IMR-90 (cell line): ENCODE data around the gene NACC1. TPM values are rescaled to one million over a fixed set of nuclear protein-coding genes. Genes with fewer than 3 reads are reported as not detected.

Source experiments
- ATAC-seq: fragments of 200-7000 bp; cut with Tn5 transposase; 2 replicates; pipeline ENCODE4 v1.9.1; 2020; ENCODE audit warnings: low read depth, mild to moderate bottlenecking, moderate library complexity
- BruUV-seq: library from RNA; stranded (reverse); fragments of 400-500 nt; replicated peaks from 2 replicates; lab custom pipeline; 2021; lab: Mats Ljungman, UMichigan
- CTCF ChIA-PET: fragments of 300-600 bp; formaldehyde crosslinking; extraction: SDS; loops from one replicate; lab custom pipeline; 2021; ENCODE audit warnings: antibody characterized with exemption; lab: Yijun Ruan, JAX
- POLR2A ChIA-PET: fragments of 300-600 bp; sonication (Branson Sonifier 250); formaldehyde crosslinking; loops from one replicate; lab custom pipeline; 2022; ENCODE audit warnings: antibody characterized with exemption; ENCODE audit not compliant: unreplicated experiment; lab: Charles Lee
- DNase-seq: peaks from one replicate; pipeline ENCODE4 v3.0.0; 2013
- H2AFZ ChIP-seq: replicated peaks from 2 replicates; pipeline ENCODE3; 2013; ENCODE audit warnings: low read length, mild to moderate bottlenecking; ENCODE audit not compliant: poor library complexity
- H2AK5ac ChIP-seq: 2 replicates; pipeline ENCODE4 v1.6.1; 2013; ENCODE audit warnings: low read depth, low read length, inconsistent platforms
- H2AK9ac ChIP-seq: replicated peaks from 2 replicates; pipeline ENCODE3; 2013; ENCODE audit warnings: mild to moderate bottlenecking, low read depth, low read length, moderate library complexity; ENCODE audit not compliant: poor library complexity
- H2BK120ac ChIP-seq: 2 replicates; pipeline ENCODE4 v1.6.1; 2013; ENCODE audit warnings: low read depth, low read length, inconsistent platforms
- H2BK15ac ChIP-seq: 3 replicates; pipeline ENCODE4 v1.6.1; 2013; ENCODE audit warnings: low read depth, low read length, inconsistent platforms
- H2BK20ac ChIP-seq: 2 replicates; pipeline ENCODE4 v1.6.1; 2013; ENCODE audit warnings: low read depth, mild to moderate bottlenecking, inconsistent platforms, low read length, moderate library complexity
- H2BK5ac ChIP-seq: 2 replicates; pipeline ENCODE4 v1.6.1; 2013; ENCODE audit warnings: mild to moderate bottlenecking, low read depth, low read length, inconsistent platforms; ENCODE audit not compliant: poor library complexity, severe bottlenecking
- H3K14ac ChIP-seq: replicated peaks from 2 replicates; pipeline ENCODE4 v1.6.1; 2013; ENCODE audit warnings: low read depth, low read length, inconsistent platforms
- H3K18ac ChIP-seq: 2 replicates; pipeline ENCODE4 v1.6.1; 2013; ENCODE audit warnings: low read depth, low read length, control low read depth
- H3K23ac ChIP-seq: 2 replicates; pipeline ENCODE4 v1.6.1; 2013; ENCODE audit warnings: low read depth, low read length, inconsistent platforms
- H3K27ac ChIP-seq: 2 replicates; pipeline ENCODE4 v1.5.1; 2013; ENCODE audit warnings: mild to moderate bottlenecking, control low read depth, low read length; ENCODE audit not compliant: insufficient read depth
- H3K27me3 ChIP-seq: 2 replicates; pipeline ENCODE4 v1.6.1; 2013; ENCODE audit warnings: low read length; ENCODE audit not compliant: control insufficient read depth, insufficient read depth
- H3K36me3 ChIP-seq: 2 replicates; pipeline ENCODE4 v1.6.1; 2013; ENCODE audit warnings: low read length, mixed read lengths; ENCODE audit not compliant: control insufficient read depth, insufficient read depth
- H3K4ac ChIP-seq: 2 replicates; pipeline ENCODE4 v1.6.1; 2013; ENCODE audit warnings: low read depth, low read length, inconsistent platforms
- H3K4me1 ChIP-seq: 2 replicates; pipeline ENCODE4 v1.6.1; 2013; ENCODE audit warnings: low read length, mixed read lengths; ENCODE audit not compliant: control insufficient read depth, insufficient read depth
- H3K4me2 ChIP-seq: 2 replicates; pipeline ENCODE4 v1.6.1; 2013; ENCODE audit warnings: low read depth, mild to moderate bottlenecking, control low read depth, low read length, moderate library complexity
- H3K4me3 ChIP-seq: 2 replicates; pipeline ENCODE4 v1.5.1; 2013; ENCODE audit warnings: low read depth, mild to moderate bottlenecking, control low read depth, low read length, moderate library complexity; ENCODE audit not compliant: insufficient read depth
- H3K56ac ChIP-seq: 2 replicates; pipeline ENCODE4 v1.6.1; 2013; ENCODE audit warnings: low read length, inconsistent platforms; ENCODE audit not compliant: insufficient read depth; ENCODE audit errors: extremely low read depth
- H3K79me1 ChIP-seq, 2 experiments: 2 replicates each; pipeline ENCODE4 v1.6.1; 2013; ENCODE audit warnings: low read length in 2 of 2, inconsistent platforms in 1 of 2, low read depth in 1 of 2
- H3K9ac ChIP-seq: 2 replicates; pipeline ENCODE4 v1.6.1; 2013; ENCODE audit warnings: low read depth, low read length, control low read depth
- H3K9me1 ChIP-seq: 2 replicates; pipeline ENCODE4 v1.6.1; 2013; ENCODE audit warnings: low read length, inconsistent platforms; ENCODE audit not compliant: insufficient read depth
- H3K9me3 ChIP-seq: 2 replicates; pipeline ENCODE4 v1.6.1; 2013; ENCODE audit warnings: low read length; ENCODE audit not compliant: control insufficient read depth, insufficient read depth
- H4K20me1 ChIP-seq: 2 replicates; pipeline ENCODE4 v1.6.1; 2013; ENCODE audit warnings: low read length, inconsistent platforms; ENCODE audit not compliant: insufficient read depth
- H4K5ac ChIP-seq: 2 replicates; pipeline ENCODE4 v1.6.1; 2013; ENCODE audit warnings: mild to moderate bottlenecking, low read depth, low read length, control low read depth
- H4K8ac ChIP-seq, 2 experiments: 2 replicates each; pipeline ENCODE4 v1.6.1; 2013; ENCODE audit warnings: low read depth in 2 of 2, low read length in 2 of 2, control low read depth in 1 of 2, inconsistent platforms in 1 of 2
- H4K91ac ChIP-seq: 2 replicates; pipeline ENCODE4 v1.6.1; 2013; ENCODE audit warnings: low read depth, low read length, inconsistent platforms; ENCODE audit not compliant: insufficient read depth
- BHLHE40 ChIP-seq: fragments of 150-350 bp; IDR thresholded peaks from 2 replicates; pipeline ENCODE4 v1.6.1; 2016; ENCODE audit warnings: mild to moderate bottlenecking, low read depth, low read length
- ELK1 ChIP-seq: fragments of 150-350 bp; IDR thresholded peaks from 2 replicates; pipeline ENCODE4 v1.6.1; 2016; ENCODE audit warnings: low read depth, mild to moderate bottlenecking, low read length, moderate library complexity, borderline replicate concordance
- FOS ChIP-seq: fragments of 150-350 bp; IDR thresholded peaks from 2 replicates; pipeline ENCODE4 v1.6.1; 2016; ENCODE audit warnings: low read depth, low read length
- MAFK ChIP-seq: IDR thresholded peaks from 2 replicates; pipeline ENCODE4 v1.6.1; 2012; ENCODE audit warnings: low read depth, low read length, improper control_type of control experiment
- NFE2L2 ChIP-seq: fragments of 150-350 bp; IDR thresholded peaks from 2 replicates; pipeline ENCODE4 v1.6.1; 2016; ENCODE audit warnings: low read depth, mild to moderate bottlenecking, low read length
- POLR2A ChIP-seq: IDR thresholded peaks from 2 replicates; pipeline ENCODE4 v1.6.1; 2012; ENCODE audit warnings: mild to moderate bottlenecking, low read depth, low read length
- RAD21 ChIP-seq: IDR thresholded peaks from 2 replicates; pipeline ENCODE4 v1.6.1; 2012; ENCODE audit warnings: low read length, improper control_type of control experiment
- RCOR1 ChIP-seq: IDR thresholded peaks from 2 replicates; pipeline ENCODE4 v1.6.1; 2012; ENCODE audit warnings: mild to moderate bottlenecking, low read length, improper control_type of control experiment; ENCODE audit not compliant: insufficient replicate concordance
- RFX5 ChIP-seq: IDR thresholded peaks from 2 replicates; pipeline ENCODE4 v1.8.0; 2012; ENCODE audit warnings: low read depth, mild to moderate bottlenecking, low read length, moderate library complexity
- SMC3 ChIP-seq: fragments of 150-350 bp; IDR thresholded peaks from 2 replicates; pipeline ENCODE4 v1.6.1; 2016; ENCODE audit warnings: low read depth, mild to moderate bottlenecking, antibody characterized with exemption, low read length, moderate library complexity
- WGBS, 2 experiments: methylation state at CpG; one replicate each; pipeline versions ENCODE4 v1.1.5 to v1.1.7; 2013; ENCODE audit warnings: missing lambda C conversion rate in 2 of 2; ENCODE audit not compliant: insufficient read length in 1 of 2; ENCODE audit errors: extremely low coverage in 2 of 2; 5-methylcytosine and 5-hydroxymethylcytosine counted together
- dilution Hi-C: fragments of 300-500 bp; cut with HindIII; formaldehyde crosslinking; loops from one replicate; pipeline ENCODE4 v1.14.3; 2018; ENCODE audit warnings: low sequenced_read_pairs; ENCODE audit not compliant: unreplicated experiment
- in situ Hi-C: fragments of 300-500 bp; cut with MboI; formaldehyde crosslinking; loops from 3 replicates; pipeline ENCODE4 v1.14.3; 2019; ENCODE audit warnings: low sequenced_read_pairs, inconsistent platforms, mixed read lengths
- intact Hi-C: fragments of 100-400 bp; cut with micrococcal nuclease; formaldehyde crosslinking; loops from 2 replicates; pipeline ENCODE4 v1.10.0; 2022
- polyA plus RNA-seq, 3 experiments: library from polyadenylated mRNA; depleted of rRNA; stranded (reverse); fragments of >200 nt; gene quantifications; 2 replicates each; pipeline ENCODE4 v1.2.3, GENCODE V29; 2012; ENCODE audit warnings: low replicate concordance in 1 of 3
- total RNA-seq: library from RNA; depleted of rRNA; stranded (reverse); fragments of >200 nt; gene quantifications from 2 replicates; pipeline ENCODE4 v1.2.3, GENCODE V29; 2012

The NACC1 gene
- total and polyA plus RNA-seq, 2 of the 4 experiments (the other 2 are of a cell fraction): 42.5 to 181 TPM

GRCh38 chr19:13127051-13127450 lies 9.0 kb downstream of the NACC1 start:
- H3K23ac ChIP-seq: no peak overlapping the region
- H3K9me1 ChIP-seq: peaks cover 27% of the 10 kb centered on the region
- H4K8ac ChIP-seq: no peak overlapping the region
- H3K27me3 ChIP-seq: no peaks in the 10 kb centered on the region
- TF ChIP-seq RCOR1: no peak
- no peak for TF ChIP-seq BHLHE40
- no peak for TF ChIP-seq RFX5
- TF ChIP-seq SMC3: no peak
- TF ChIP-seq MAFK: no peak
- no peak for TF ChIP-seq NFE2L2
- TF ChIP-seq FOS: no peak
- no peak for TF ChIP-seq ELK1
- TF ChIP-seq RAD21: no peak
- no peak for TF ChIP-seq POLR2A
- no peak overlapping the region for H4K5ac ChIP-seq
- in situ Hi-C loops (no loop called here), intact Hi-C loops (no loop called here), dilution Hi-C loops (no loop called here)
- no peak overlapping the region for H2AK5ac ChIP-seq
- H2BK20ac ChIP-seq: no peak overlapping the region
- H2AK9ac ChIP-seq: no peak overlapping the region
- CTCF ChIA-PET: interaction anchor here (0.6 kb wide), 2 partner anchors 25 to 932 kb away, joined by 3 read pairs; no protein-coding TSS in a partner anchor
- WGBS, 2 experiments: 100% methylated on average over 1 of the region's 9 CpGs; no CpG with 5 or more reads in 1 of the 2 experiments
- H3K4ac ChIP-seq: no peak overlapping the region
- H3K56ac ChIP-seq: no peak overlapping the region
- peak; percentile 55 for DNase-seq
- no peak overlapping the region for H3K18ac ChIP-seq
- no peak overlapping the region for H3K4me3 ChIP-seq
- no peak overlapping the region for H3K27ac ChIP-seq
- POLR2A ChIA-PET: no interaction called here
- H3K4me1 ChIP-seq: peaks cover 7% of the 10 kb centered on the region; the same call in 1 of the 2 replicates
- no peak overlapping the region for H3K4me2 ChIP-seq
- peaks cover 15% of the 10 kb centered on the region for H3K36me3 ChIP-seq
- peaks cover 10 to 83% of the 10 kb centered on the region in 2 experiments; a peak in 3 of 4 replicates for H3K79me1 ChIP-seq
- H3K14ac ChIP-seq: no peak overlapping the region
- H2AFZ ChIP-seq: no peak overlapping the region
- H3K9me3 ChIP-seq: no peaks in the 10 kb centered on the region
- ATAC-seq: no peak
- H2BK120ac ChIP-seq: no peak overlapping the region
- no peak overlapping the region for H4K91ac ChIP-seq
- no TSS peak for BruUV-seq
- H4K20me1 ChIP-seq: peaks cover 90% of the 10 kb centered on the region
- no peak overlapping the region for H2BK15ac ChIP-seq
- no peak overlapping the region for H3K9ac ChIP-seq
- H2BK5ac ChIP-seq: no peak overlapping the region
